CD4-positive, CD25-positive, alpha-beta regulatory T cell (primary cell): Measurements from ENCODE around the gene NAMPT. TPM values are rescaled to one million over a fixed set of nuclear protein-coding genes. Genes with fewer than 3 reads are reported as not detected.
A peak's percentile ranks its signal among the peaks of the same experiment; 100 is the strongest.
"Not testable (repeated sequence)": the region's sequence is repeated elsewhere in the genome, so short reads cannot be mapped to it uniquely, and the experiment has no call there.

Experiments used
- ATAC-seq, 2 donors: fragments of 150-1000 bp; cut with Tn5 transposase; one replicate each; pipeline ENCODE4 v1.10.0; 2021; ENCODE audit warnings: low read depth in 2 of 2, moderate number of reproducible peaks in 2 of 2, moderate library complexity in 1 of 2
- DNase-seq, 3 donors: peaks; one replicate each; pipeline versions ENCODE4 v3.0.0 to v3.0.0-alpha.2; 2012 to 2022; ENCODE audit warnings: mixed read lengths in 1 of 3
- H3K27ac ChIP-seq: one replicate; pipeline ENCODE4 v1.7.0; 2013; ENCODE audit warnings: mild to moderate bottlenecking, low read length; ENCODE audit not compliant: insufficient read depth, poor library complexity, severe bottlenecking
- H3K27me3 ChIP-seq: one replicate; pipeline ENCODE4 v1.7.0; 2013; ENCODE audit warnings: low read length; ENCODE audit not compliant: control insufficient read depth, insufficient read depth
- H3K36me3 ChIP-seq: one replicate; pipeline ENCODE4 v1.7.0; 2013; ENCODE audit warnings: mild to moderate bottlenecking, low read length, moderate library complexity; ENCODE audit not compliant: control insufficient read depth, insufficient read depth
- H3K4me1 ChIP-seq: 2 replicates; pipeline ENCODE4 v1.7.0; 2013; ENCODE audit warnings: mild to moderate bottlenecking, low read length; ENCODE audit not compliant: insufficient read depth, control insufficient read depth, poor library complexity, severe bottlenecking
- H3K4me3 ChIP-seq: one replicate; pipeline ENCODE4 v1.7.0; 2013; ENCODE audit warnings: low read depth, mild to moderate bottlenecking, low read length, moderate library complexity
- H3K9me3 ChIP-seq, 2 experiments: 1 replicate in 1 of 2; 2 replicates in 1 of 2; pipeline ENCODE4 v1.7.0; 2013; ENCODE audit warnings: low read length in 2 of 2, mild to moderate bottlenecking in 1 of 2, moderate library complexity in 1 of 2; ENCODE audit not compliant: control insufficient read depth in 2 of 2
- H3K27ac Mint-ChIP-seq, 3 donors: one replicate each; pipeline ENCODE4 v1.8.0; 2020 to 2022; ENCODE audit warnings: mild to moderate bottlenecking in 3 of 3, mixed read lengths in 3 of 3, moderate library complexity in 2 of 3
- H3K27me3 Mint-ChIP-seq: one replicate; pipeline ENCODE4 v1.8.0; 2022; ENCODE audit warnings: mild to moderate bottlenecking, mixed read lengths
- H3K36me3 Mint-ChIP-seq: one replicate; pipeline ENCODE4 v1.8.0; 2020; ENCODE audit warnings: mixed read lengths
- H3K4me1 Mint-ChIP-seq, 4 donors: one replicate each; pipeline ENCODE4 v1.8.0; 2020 to 2022; ENCODE audit warnings: mixed read lengths in 4 of 4, mild to moderate bottlenecking in 1 of 4
- H3K4me3 Mint-ChIP-seq, 4 donors: one replicate each; pipeline ENCODE4 v1.8.0; 2020 to 2022; ENCODE audit warnings: mild to moderate bottlenecking in 4 of 4, mixed read lengths in 4 of 4, moderate library complexity in 3 of 4
- H3K9me3 Mint-ChIP-seq, 7 donors: one replicate each; pipeline ENCODE4 v1.8.0; 2020 to 2022; ENCODE audit warnings: mixed read lengths in 7 of 7, mild to moderate bottlenecking in 3 of 7, moderate library complexity in 2 of 7
- polyA plus RNA-seq, 4 donors: library from polyadenylated mRNA; unstranded; fragments of 300-500 nt; fragmentation: Illumina TruSeq; gene quantifications; one replicate each; pipeline ENCODE4 v1.2.3, GENCODE V29; 2021
- total RNA-seq: library from RNA; stranded (reverse); gene quantifications from one replicate; pipeline ENCODE4 v1.2.3, GENCODE V29; 2022

The NAMPT gene
- total and polyA plus RNA-seq, 5 donors from 2014 or later: 23.4 to 453 (median 25.8) TPM

- Mint-ChIP-seq H3K27me3 (peaks cover 16% of the 10 kb centered on the region), H3K9me3 (peaks cover 0 to 28% (median 12%) of the 10 kb centered on the region in 7 donors)
- H3K36me3 ChIP-seq, H3K4me1 ChIP-seq, H3K4me3 ChIP-seq, H3K4me1 Mint-ChIP-seq, H3K9me3 ChIP-seq, DNase-seq, H3K27ac Mint-ChIP-seq, ATAC-seq, H3K36me3 Mint-ChIP-seq, H3K4me3 Mint-ChIP-seq, H3K27me3 ChIP-seq, H3K27ac ChIP-seq: not testable (repeated sequence)
Observed at GRCh38 chr7:106298631-106299030, 13.8 kb upstream of the NAMPT start.

GRCh38 chr7:106298155-106298554, 13.4 kb upstream of the NAMPT start:
- ATAC-seq, H3K27me3 ChIP-seq, H3K36me3 ChIP-seq, H3K4me1 ChIP-seq, H3K27ac Mint-ChIP-seq, H3K4me3 Mint-ChIP-seq, H3K4me1 Mint-ChIP-seq, H3K36me3 Mint-ChIP-seq, H3K4me3 ChIP-seq, H3K9me3 ChIP-seq, DNase-seq, H3K27ac ChIP-seq: not testable (repeated sequence)
- H3K27me3 Mint-ChIP-seq: peaks cover 13% of the 10 kb centered on the region
- peaks cover 0 to 25% (median 12%) of the 10 kb centered on the region in 7 donors for H3K9me3 Mint-ChIP-seq

- H3K4me3 ChIP-seq: no peak overlapping the region
- peaks cover 0 to 7% (median 2%) of the 10 kb centered on the region in 7 donors for H3K9me3 Mint-ChIP-seq
- no peaks in the 10 kb centered on the region for H3K36me3 Mint-ChIP-seq
- no peak overlapping the region for H3K27ac ChIP-seq
- no peak overlapping the region for H3K4me3 Mint-ChIP-seq
- DNase-seq (no peak), ATAC-seq (no peak)
- no peaks in the 10 kb centered on the region for H3K4me1 ChIP-seq
- no peaks in the 10 kb centered on the region for H3K36me3 ChIP-seq
- H3K27me3 Mint-ChIP-seq: peaks cover 8% of the 10 kb centered on the region
- H3K27ac Mint-ChIP-seq: no peak overlapping the region
- H3K9me3 ChIP-seq: no peaks in the 10 kb centered on the region
- peaks cover 0 to 9% (median 0%) of the 10 kb centered on the region in 4 donors for H3K4me1 Mint-ChIP-seq
- no peaks in the 10 kb centered on the region for H3K27me3 ChIP-seq
Observed at GRCh38 chr7:106294334-106294733, 9.6 kb upstream of the NAMPT start.

- Mint-ChIP-seq H3K4me1 (peaks cover 0 to 9% (median under 1%) of the 10 kb centered on the region in 4 donors), H3K27ac (no peak overlapping the region), H3K27me3 (peaks cover 8% of the 10 kb centered on the region), H3K36me3 (no peaks in the 10 kb centered on the region), H3K4me3 (no peak overlapping the region), H3K9me3 (peaks cover 0 to 4% (median 0%) of the 10 kb centered on the region in 7 donors)
- Histone ChIP-seq H3K27ac (no peak overlapping the region), H3K9me3 (no peaks in the 10 kb centered on the region), H3K4me1 (no peaks in the 10 kb centered on the region), H3K36me3 (no peaks in the 10 kb centered on the region), H3K4me3 (no peak overlapping the region), H3K27me3 (no peaks in the 10 kb centered on the region)
- DNase-seq: no peak
- no peak for ATAC-seq
Observed at GRCh38 chr7:106291247-106291646, 6.5 kb upstream of the NAMPT start.

- ATAC-seq (no peak), DNase-seq (no peak)
- H3K36me3 Mint-ChIP-seq: no peaks in the 10 kb centered on the region
- peaks cover 8% of the 10 kb centered on the region for H3K27me3 Mint-ChIP-seq
- Histone ChIP-seq H3K9me3 (no peaks in the 10 kb centered on the region), H3K27me3 (no peaks in the 10 kb centered on the region), H3K36me3 (no peaks in the 10 kb centered on the region), H3K27ac (no peak overlapping the region), H3K4me1 (peaks cover 8% of the 10 kb centered on the region), H3K4me3 (no peak overlapping the region)
- H3K27ac Mint-ChIP-seq: peak overlapping the region in 1 of 3 donors; percentile 39
- peak overlapping the region in 1 of 4 donors; percentile 36 for H3K4me3 Mint-ChIP-seq
- peaks cover 0 to 15% (median 10%) of the 10 kb centered on the region in 4 donors for H3K4me1 Mint-ChIP-seq
- peaks cover 0 to 4% (median 0%) of the 10 kb centered on the region in 7 donors for H3K9me3 Mint-ChIP-seq
Observed at GRCh38 chr7:106290319-106290718, 5.5 kb upstream of the NAMPT start.

GRCh38 chr7:106289848-106290247, 5.1 kb upstream of the NAMPT start:
- H3K27ac Mint-ChIP-seq: no peak overlapping the region
- H3K9me3 Mint-ChIP-seq: peaks cover 0 to 4% (median 0%) of the 10 kb centered on the region in 7 donors
- H3K27me3 Mint-ChIP-seq: peaks cover 8% of the 10 kb centered on the region
- H3K4me1 ChIP-seq: peaks cover 9% of the 10 kb centered on the region
- no peak overlapping the region for H3K27ac ChIP-seq
- peak overlapping the region in 1 of 4 donors; percentile 36 for H3K4me3 Mint-ChIP-seq
- no peaks in the 10 kb centered on the region for H3K27me3 ChIP-seq
- H3K9me3 ChIP-seq: no peaks in the 10 kb centered on the region
- DNase-seq (no peak), ATAC-seq (no peak)
- no peaks in the 10 kb centered on the region for H3K36me3 ChIP-seq
- H3K4me3 ChIP-seq: no peak overlapping the region
- H3K36me3 Mint-ChIP-seq: no peaks in the 10 kb centered on the region
- H3K4me1 Mint-ChIP-seq: peaks cover 0 to 15% (median 10%) of the 10 kb centered on the region in 4 donors

- no peak for ATAC-seq
- Mint-ChIP-seq H3K4me1 (peaks cover 8 to 19% (median 16%) of the 10 kb centered on the region in 4 donors), H3K36me3 (no peaks in the 10 kb centered on the region), H3K4me3 (peak overlapping the region in 2 of 4 donors; percentile 65 to 66), H3K27ac (no peak overlapping the region), H3K27me3 (peaks cover 8% of the 10 kb centered on the region), H3K9me3 (peaks cover 0 to 1% (median 0%) of the 10 kb centered on the region in 7 donors)
- Histone ChIP-seq H3K36me3 (no peaks in the 10 kb centered on the region), H3K9me3 (no peaks in the 10 kb centered on the region), H3K27ac (no peak overlapping the region), H3K4me1 (peaks cover 16% of the 10 kb centered on the region), H3K4me3 (no peak overlapping the region), H3K27me3 (no peaks in the 10 kb centered on the region)
- DNase-seq: no peak
Observed at GRCh38 chr7:106288263-106288662, 3.5 kb upstream of the NAMPT start.

- Mint-ChIP-seq H3K27ac (peak overlapping the region in 2 of 3 donors; percentile 8 to 32), H3K36me3 (no peaks in the 10 kb centered on the region), H3K4me3 (peak overlapping the region in 1 of 4 donors; percentile 65), H3K27me3 (peaks cover 8% of the 10 kb centered on the region), H3K9me3 (peaks cover 0 to 1% (median 0%) of the 10 kb centered on the region in 7 donors), H3K4me1 (peaks cover 10 to 23% (median 16%) of the 10 kb centered on the region in 4 donors)
- Histone ChIP-seq H3K9me3 (no peaks in the 10 kb centered on the region), H3K36me3 (no peaks in the 10 kb centered on the region), H3K27me3 (no peaks in the 10 kb centered on the region), H3K4me3 (no peak overlapping the region), H3K27ac (no peak overlapping the region), H3K4me1 (peaks cover 20% of the 10 kb centered on the region)
- ATAC-seq (no peak), DNase-seq (no peak)
Observed at GRCh38 chr7:106287786-106288185, 3.0 kb upstream of the NAMPT start.
